Activated B cell treated with CpG ODN at 0.5 μM for 24 hours (primary cell): ENCODE measurements around the gene TOGARAM2. TPM values are rescaled to one million over a fixed set of nuclear protein-coding genes. Genes with fewer than 3 reads are reported as not detected.

Source experiments
- ATAC-seq: fragments of 200-7000 bp; cut with Tn5 transposase; one replicate; pipeline ENCODE4 v1.10.0; 2021; ENCODE audit warnings: low read depth, mild to moderate bottlenecking, moderate library complexity
- CTCF ChIA-PET: fragments of 350-600 bp; sonication (Branson Sonifier 250); formaldehyde crosslinking; loops from one replicate; lab custom pipeline; 2021; ENCODE audit warnings: antibody characterized with exemption; lab: Charles Lee
- POLR2A ChIA-PET: fragments of 350-600 bp; sonication (Branson Sonifier 250); formaldehyde crosslinking; loops from one replicate; lab custom pipeline; 2021; ENCODE audit warnings: antibody characterized with exemption; lab: Charles Lee
- DNase-seq: peaks from one replicate; pipeline ENCODE4 v3.0.0; 2022
- H3K27ac Mint-ChIP-seq: one replicate; pipeline ENCODE4 v1.8.0; 2020; ENCODE audit warnings: mixed read lengths
- H3K27me3 Mint-ChIP-seq: one replicate; pipeline ENCODE4 v1.8.0; 2021; ENCODE audit warnings: mixed read lengths
- H3K36me3 Mint-ChIP-seq: one replicate; pipeline ENCODE4 v1.8.0; 2021; ENCODE audit warnings: low read depth, mixed read lengths
- H3K4me1 Mint-ChIP-seq: one replicate; pipeline ENCODE4 v1.8.0; 2021; ENCODE audit warnings: mixed read lengths
- H3K4me3 Mint-ChIP-seq: one replicate; pipeline ENCODE4 v1.8.0; 2020; ENCODE audit warnings: mild to moderate bottlenecking, mixed read lengths
- H3K9me3 Mint-ChIP-seq: one replicate; pipeline ENCODE4 v1.8.0; 2020; ENCODE audit warnings: mixed read lengths
- CTCF ChIP-seq: fragments of 200-600 bp; IDR thresholded peaks from one replicate; pipeline ENCODE4 v1.8.0; 2022; ENCODE audit warnings: antibody characterized with exemption, mild to moderate bottlenecking
- intact Hi-C: fragments of 100-400 bp; cut with micrococcal nuclease; formaldehyde crosslinking; loops from one replicate; pipeline ENCODE4 v1.15.1; 2024
- total RNA-seq: library from RNA; stranded (reverse); gene quantifications from 2 replicates; pipeline ENCODE4 v1.2.3, GENCODE V29; 2022

Gene TOGARAM2
- total RNA-seq, 1 donor from 2014 or later: not detected

GRCh38 chr2:28997237-28997846, 16.2 kb downstream of the TOGARAM2 start:
- H3K27ac Mint-ChIP-seq: no peak overlapping the region
- intact Hi-C loops: no loop called here
- no peak for TF ChIP-seq CTCF
- no peaks in the 10 kb centered on the region for H3K9me3 Mint-ChIP-seq
- H3K4me3 Mint-ChIP-seq: no peak overlapping the region
- H3K36me3 Mint-ChIP-seq: no peaks in the 10 kb centered on the region
- DNase-seq (no peak), ATAC-seq (no peak)
- CTCF ChIA-PET: no interaction called here
- peaks cover 11% of the 10 kb centered on the region for H3K4me1 Mint-ChIP-seq
- POLR2A ChIA-PET: no interaction called here
- H3K27me3 Mint-ChIP-seq: no peaks in the 10 kb centered on the region

GRCh38 chr2:28997847-28998735, 17.0 kb downstream of the TOGARAM2 start:
- no peaks in the 10 kb centered on the region for H3K36me3 Mint-ChIP-seq
- H3K9me3 Mint-ChIP-seq: no peaks in the 10 kb centered on the region
- intact Hi-C loops: no loop called here
- no peak for ATAC-seq
- H3K27ac Mint-ChIP-seq: no peak overlapping the region
- no peaks in the 10 kb centered on the region for H3K27me3 Mint-ChIP-seq
- POLR2A ChIA-PET: no interaction called here
- CTCF ChIA-PET: no interaction called here
- no peak for TF ChIP-seq CTCF
- H3K4me3 Mint-ChIP-seq: no peak overlapping the region
- no peak for DNase-seq
- peaks cover 11% of the 10 kb centered on the region for H3K4me1 Mint-ChIP-seq

GRCh38 chr2:29000481-29000880, 19.4 kb downstream of the TOGARAM2 start:
- POLR2A ChIA-PET: interaction anchor here (1.0 kb wide), 1 partner anchor 12 kb away, joined by 3 read pairs; no protein-coding TSS in a partner anchor
- H3K36me3 Mint-ChIP-seq: no peaks in the 10 kb centered on the region
- CTCF ChIA-PET: no interaction called here
- H3K27ac Mint-ChIP-seq: peak overlapping the region; percentile 9
- no peak for TF ChIP-seq CTCF
- DNase-seq (peak; percentile 39), ATAC-seq (peak; percentile 98)
- H3K4me1 Mint-ChIP-seq: peaks cover 11% of the 10 kb centered on the region
- intact Hi-C loops: loop anchor here (1.0 kb wide), 1 partner anchor 11 kb away; no protein-coding TSS in a partner anchor
- H3K9me3 Mint-ChIP-seq: no peaks in the 10 kb centered on the region
- no peaks in the 10 kb centered on the region for H3K27me3 Mint-ChIP-seq
- H3K4me3 Mint-ChIP-seq: peak overlapping the region; percentile 1

GRCh38 chr2:29000956-29001355, 19.9 kb downstream of the TOGARAM2 start:
- intact Hi-C loops: loop anchor here (1.0 kb wide), 1 partner anchor 10 kb away; no protein-coding TSS in a partner anchor
- no peak for DNase-seq
- Mint-ChIP-seq H3K4me3 (no peak overlapping the region), H3K4me1 (peaks cover 11% of the 10 kb centered on the region), H3K9me3 (no peaks in the 10 kb centered on the region), H3K27me3 (no peaks in the 10 kb centered on the region), H3K36me3 (no peaks in the 10 kb centered on the region), H3K27ac (no peak overlapping the region)
- no peak for ATAC-seq
- no peak for TF ChIP-seq CTCF
- ChIA-PET POLR2A (interaction anchor here (1.0 kb wide), 1 partner anchor 11 kb away, joined by 3 read pairs; no protein-coding TSS in a partner anchor), CTCF (no interaction called here)

GRCh38 chr2:29001806-29002205, 20.7 kb downstream of the TOGARAM2 start:
- Mint-ChIP-seq H3K9me3 (no peaks in the 10 kb centered on the region), H3K36me3 (no peaks in the 10 kb centered on the region), H3K4me3 (no peak overlapping the region), H3K27ac (no peak overlapping the region), H3K27me3 (no peaks in the 10 kb centered on the region), H3K4me1 (peaks cover 11% of the 10 kb centered on the region)
- ATAC-seq: no peak
- TF ChIP-seq CTCF: no peak
- intact Hi-C loops: no loop called here
- DNase-seq: no peak
- ChIA-PET CTCF (no interaction called here), POLR2A (interaction anchor here (0.5 kb wide), 1 partner anchor 131 kb away, joined by 3 read pairs; no protein-coding TSS in a partner anchor)
